OCI-LY3 (cell line): ENCODE results near the gene CD28.

Source experiments
- EZH2phosphoT487 ChIP-seq: fragments of 200-600 bp; shearing (Covaris generic); IDR thresholded peaks from 2 replicates; pipeline ENCODE4 v1.6.1; 2018; ENCODE audit warnings: antibody characterized with exemption, mixed run types, low read depth
- TF ChIP-seq, protein P1 (sequence below): fragments of 200-600, 300-600 bp; sonication (generic); IDR thresholded peaks from 2 replicates; pipeline ENCODE4 v1.5.1; 2014; ENCODE audit warnings: antibody characterized with exemption, low read length, low read depth

GRCh38 chr2:203681978-203682377 lies 24.5 kb upstream of the CD28 start:
- TF ChIP-seq, protein P1, sequence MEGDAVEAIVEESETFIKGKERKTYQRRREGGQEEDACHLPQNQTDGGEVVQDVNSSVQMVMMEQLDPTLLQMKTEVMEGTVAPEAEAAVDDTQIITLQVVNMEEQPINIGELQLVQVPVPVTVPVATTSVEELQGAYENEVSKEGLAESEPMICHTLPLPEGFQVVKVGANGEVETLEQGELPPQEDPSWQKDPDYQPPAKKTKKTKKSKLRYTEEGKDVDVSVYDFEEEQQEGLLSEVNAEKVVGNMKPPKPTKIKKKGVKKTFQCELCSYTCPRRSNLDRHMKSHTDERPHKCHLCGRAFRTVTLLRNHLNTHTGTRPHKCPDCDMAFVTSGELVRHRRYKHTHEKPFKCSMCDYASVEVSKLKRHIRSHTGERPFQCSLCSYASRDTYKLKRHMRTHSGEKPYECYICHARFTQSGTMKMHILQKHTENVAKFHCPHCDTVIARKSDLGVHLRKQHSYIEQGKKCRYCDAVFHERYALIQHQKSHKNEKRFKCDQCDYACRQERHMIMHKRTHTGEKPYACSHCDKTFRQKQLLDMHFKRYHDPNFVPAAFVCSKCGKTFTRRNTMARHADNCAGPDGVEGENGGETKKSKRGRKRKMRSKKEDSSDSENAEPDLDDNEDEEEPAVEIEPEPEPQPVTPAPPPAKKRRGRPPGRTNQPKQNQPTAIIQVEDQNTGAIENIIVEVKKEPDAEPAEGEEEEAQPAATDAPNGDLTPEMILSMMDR: no peak
- no peak for TF ChIP-seq EZH2phosphoT487
